ENCODE data around the gene ZBTB45. TPM values are rescaled to one million over a fixed set of nuclear protein-coding genes. Genes with fewer than 3 reads are reported as not detected.

Gene ZBTB45
- total and polyA plus RNA-seq, 2 donors from 2014 or later, result 7.7 to 16.9 TPM

DNA sequence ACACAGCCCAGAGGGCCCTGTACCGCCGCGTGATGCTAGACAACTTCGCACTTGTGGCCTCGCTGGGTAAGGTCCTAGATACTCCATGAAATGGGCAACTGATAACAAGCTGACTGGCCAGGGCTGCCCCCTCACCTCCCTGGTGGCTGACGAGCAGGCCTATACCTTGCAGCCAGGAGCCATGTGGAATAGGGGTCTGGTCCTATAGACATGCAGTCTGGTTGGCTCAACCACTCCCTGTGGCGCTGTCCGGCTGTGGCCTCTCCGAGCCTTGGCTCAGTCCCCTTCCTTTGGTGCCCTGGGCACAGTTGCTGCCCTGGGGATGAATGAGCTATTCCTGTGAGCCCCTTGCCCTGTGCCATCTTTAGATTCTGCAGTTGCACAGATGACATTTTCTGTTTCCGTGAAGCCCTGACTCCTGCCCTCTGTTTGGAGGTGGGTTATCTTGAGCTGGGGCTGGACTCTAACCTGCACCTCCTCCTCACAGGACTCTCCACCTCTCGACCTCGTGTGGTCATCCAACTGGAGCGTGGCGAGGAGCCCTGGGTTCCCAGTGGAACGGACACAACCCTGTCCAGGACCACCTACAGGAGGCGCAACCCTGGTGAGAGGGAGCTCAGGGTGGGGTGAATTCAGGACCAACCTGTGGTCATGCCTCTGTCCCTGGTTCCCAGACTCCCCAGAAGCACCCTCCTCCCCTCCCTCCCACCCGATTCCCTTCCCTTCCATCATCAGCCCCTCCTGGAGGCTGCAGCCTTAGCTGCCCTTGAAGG lies 50.2 kb downstream of the ZBTB45 start:
- no peak for TF ChIP-seq CTCF (IDR thresholded peaks at IDR 0.05; ENCODE audit: borderline replicate concordance, extremely low read depth, insufficient read depth)
- H3K4me1 ChIP-seq (ENCODE audit: control insufficient read depth in 2 of 3, insufficient read depth in 2 of 3, low read depth in 1 of 3, low read length in 3 of 3), result peaks cover 0 to 9% (median 0%) of the 10 kb centered on the region in 3 donors
- no peak overlapping the region for H3K9ac ChIP-seq (ENCODE audit: low read length in 3 of 3)
- H3K27me3 ChIP-seq (ENCODE audit: control insufficient read depth, insufficient read depth, low read length), result no peaks in the 10 kb centered on the region
- H3K36me3 ChIP-seq (ENCODE audit: control insufficient read depth in 2 of 3, insufficient read depth in 3 of 3, low read length in 3 of 3), result peaks cover 0 to 7% (median 4%) of the 10 kb centered on the region in 3 donors
- H3K4me3 ChIP-seq (ENCODE audit: low read length in 3 of 3), result no peak overlapping the region
- no peak overlapping the region for H3K27ac ChIP-seq (ENCODE audit: low read depth in 2 of 2, low read length in 2 of 2)
- FAIRE-seq (no peak), DNase-seq (no peak)
- H3K9me3 ChIP-seq (ENCODE audit: control insufficient read depth in 2 of 3, insufficient read depth in 1 of 3, low read length in 3 of 3), result no peaks in the 10 kb centered on the region
- intact Hi-C loops (cut with DNase I), result no loop called here

- FAIRE-seq, result no peak
- Histone ChIP-seq H3K9me3 (ENCODE audit: control insufficient read depth in 2 of 3, insufficient read depth in 1 of 3, low read length in 3 of 3) (no peaks in the 10 kb centered on the region), H3K9ac (ENCODE audit: low read length in 3 of 3) (peak overlapping the region in 1 of 3 donors; percentile 46), H3K27me3 (ENCODE audit: control insufficient read depth, insufficient read depth, low read length) (no peaks in the 10 kb centered on the region), H3K4me1 (ENCODE audit: control insufficient read depth in 2 of 3, insufficient read depth in 2 of 3, low read depth in 1 of 3, low read length in 3 of 3) (peaks cover 0 to 9% (median 0%) of the 10 kb centered on the region in 3 donors), H3K36me3 (ENCODE audit: control insufficient read depth in 2 of 3, insufficient read depth in 3 of 3, low read length in 3 of 3) (peaks cover 0 to 7% (median 4%) of the 10 kb centered on the region in 3 donors), H3K27ac (ENCODE audit: low read depth in 2 of 2, low read length in 2 of 2) (no peak overlapping the region), H3K4me3 (ENCODE audit: low read length in 3 of 3) (peak overlapping the region in 2 of 3 donors; percentile 25 to 32)
- intact Hi-C loops (cut with DNase I), result no loop called here
- no peak for TF ChIP-seq CTCF (IDR thresholded peaks at IDR 0.05; ENCODE audit: borderline replicate concordance, extremely low read depth, insufficient read depth)
- peak in 1 of 5 donors; percentile 53 for DNase-seq
Measured at GRCh38 chr19:58468216-58468839, 51.3 kb downstream of the ZBTB45 start.

GRCh38 chr19:58466760-58467589 lies 52.6 kb downstream of the ZBTB45 start, which contains the start of gene ZNF324:
TSS of gene ZNF324 (plus strand) at chr19:58467080. CDS start at chr19:58469186, 2,106 bp downstream.
- no peaks in the 10 kb centered on the region for H3K27me3 ChIP-seq (ENCODE audit: control insufficient read depth, insufficient read depth, low read length)
- DNase-seq, result peak; percentile 98 to 100 (median 99)
- H3K4me1 ChIP-seq (ENCODE audit: control insufficient read depth in 2 of 3, insufficient read depth in 2 of 3, low read depth in 1 of 3, low read length in 3 of 3), result peaks cover 0 to 9% (median 0%) of the 10 kb centered on the region in 3 donors
- H3K36me3 ChIP-seq (ENCODE audit: control insufficient read depth in 2 of 3, insufficient read depth in 3 of 3, low read length in 3 of 3), result peaks cover 0 to 7% (median under 1%) of the 10 kb centered on the region in 3 donors
- no peaks in the 10 kb centered on the region for H3K9me3 ChIP-seq (ENCODE audit: control insufficient read depth in 2 of 3, insufficient read depth in 1 of 3, low read length in 3 of 3)
- intact Hi-C loops (cut with DNase I), result no loop called here
- peak within 1 kb of the TSS; percentile 40 to 72 (median 61) for H3K9ac ChIP-seq (ENCODE audit: low read length in 3 of 3)
- peak; percentile 70 for FAIRE-seq
- H3K27ac ChIP-seq (ENCODE audit: low read depth in 2 of 2, low read length in 2 of 2), result peak within 1 kb of the TSS in 1 of 2 donors; percentile 32
- peak within 1 kb of the TSS; percentile 58 to 84 (median 68) for H3K4me3 ChIP-seq (ENCODE audit: low read length in 3 of 3)
- TF ChIP-seq CTCF (IDR thresholded peaks at IDR 0.05; ENCODE audit: borderline replicate concordance, extremely low read depth, insufficient read depth), result no peak
